ENCODE data around the gene PSMF1.
A peak's percentile ranks its signal among the peaks of the same experiment; 100 is the strongest.

The PSMF1 gene

GRCh38 chr20:1184638-1185315, 66.4 kb downstream of the PSMF1 start, which contains the start of gene TMEM74B:
TSS of gene TMEM74B (minus strand) at chr20:1184981. CDS start at chr20:1183801, 1,180 bp downstream.
- no peak for TF ChIP-seq CTCF (IDR thresholded peaks at IDR 0.05; ENCODE audit: control insufficient read depth, insufficient read depth, low read depth, low read length, missing control alignments)
- H3K4me3 ChIP-seq (ENCODE audit: control insufficient read depth, low read depth, low read length) = peak within 1 kb of the TSS; percentile 34
- no peak for DNase-seq (ENCODE audit: low read depth)

DNA sequence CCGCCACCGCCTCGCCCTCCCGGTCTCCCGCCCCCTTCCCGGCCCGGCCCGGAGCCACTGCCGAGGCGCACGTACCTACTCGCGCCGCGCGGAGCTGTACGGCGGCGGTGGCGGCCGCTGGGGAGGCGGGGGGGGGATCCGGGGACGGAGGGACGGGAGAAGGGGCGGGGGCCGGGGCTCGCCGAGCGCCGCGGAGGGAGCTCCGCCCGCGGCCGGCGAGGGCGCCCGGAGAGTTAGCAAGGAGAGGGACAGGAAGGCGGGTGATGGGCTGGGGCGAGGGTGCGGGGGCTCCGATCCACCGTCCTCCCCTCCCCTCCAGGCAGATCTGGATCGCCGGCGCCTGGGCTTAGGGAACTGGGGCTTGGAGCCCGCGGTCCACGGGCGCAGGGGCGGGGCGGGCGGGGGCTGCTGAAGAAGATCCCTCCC, 66.9 kb downstream of the PSMF1 start:
- peak overlapping the region; percentile 34 for H3K4me3 ChIP-seq (ENCODE audit: control insufficient read depth, low read depth, low read length)
- no peak for TF ChIP-seq CTCF (IDR thresholded peaks at IDR 0.05; ENCODE audit: control insufficient read depth, insufficient read depth, low read depth, low read length, missing control alignments)
- no peak for DNase-seq (ENCODE audit: low read depth)

GRCh38 chr20:1185790-1186334, 67.5 kb downstream of the PSMF1 start:
- peak; percentile 58 for TF ChIP-seq CTCF (IDR thresholded peaks at IDR 0.05; ENCODE audit: control insufficient read depth, insufficient read depth, low read depth, low read length, missing control alignments)
- no peak for DNase-seq (ENCODE audit: low read depth)
- H3K4me3 ChIP-seq (ENCODE audit: control insufficient read depth, low read depth, low read length) = peak overlapping the region; percentile 34

DNA sequence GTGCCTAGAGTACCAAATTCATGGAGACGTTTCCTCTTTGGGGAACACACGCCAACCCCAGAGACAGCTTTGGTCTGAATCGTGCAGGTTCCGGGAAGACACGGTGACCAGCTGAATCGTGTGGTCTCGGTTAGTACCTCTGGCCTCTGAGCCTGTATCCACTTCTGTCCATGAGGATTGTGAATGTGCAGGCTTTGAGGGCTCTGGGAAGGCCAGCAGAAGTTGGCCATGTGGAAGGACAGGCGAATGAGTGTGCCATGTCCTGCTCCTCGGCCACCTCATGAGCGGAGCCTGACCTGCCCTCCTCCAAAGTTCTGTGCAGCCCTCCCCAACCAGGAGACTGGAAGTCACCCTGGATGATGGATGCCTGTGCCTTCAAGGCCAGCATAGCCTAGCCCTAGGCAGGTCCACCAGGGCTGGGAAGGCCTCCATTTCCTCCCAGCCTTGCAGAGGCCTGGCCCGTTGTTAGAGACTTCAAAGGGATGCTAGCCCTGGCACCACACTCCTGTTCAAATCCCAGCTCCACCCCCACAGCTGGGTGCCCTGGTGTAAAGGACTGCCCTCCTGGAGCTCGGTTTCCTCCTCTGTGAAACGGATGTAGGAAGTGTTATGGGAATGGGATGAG, 68.1 kb downstream of the PSMF1 start:
- H3K4me3 ChIP-seq (ENCODE audit: control insufficient read depth, low read depth, low read length) = no peak overlapping the region
- no peak for DNase-seq (ENCODE audit: low read depth)
- TF ChIP-seq CTCF (IDR thresholded peaks at IDR 0.05; ENCODE audit: control insufficient read depth, insufficient read depth, low read depth, low read length, missing control alignments) = no peak

DNA sequence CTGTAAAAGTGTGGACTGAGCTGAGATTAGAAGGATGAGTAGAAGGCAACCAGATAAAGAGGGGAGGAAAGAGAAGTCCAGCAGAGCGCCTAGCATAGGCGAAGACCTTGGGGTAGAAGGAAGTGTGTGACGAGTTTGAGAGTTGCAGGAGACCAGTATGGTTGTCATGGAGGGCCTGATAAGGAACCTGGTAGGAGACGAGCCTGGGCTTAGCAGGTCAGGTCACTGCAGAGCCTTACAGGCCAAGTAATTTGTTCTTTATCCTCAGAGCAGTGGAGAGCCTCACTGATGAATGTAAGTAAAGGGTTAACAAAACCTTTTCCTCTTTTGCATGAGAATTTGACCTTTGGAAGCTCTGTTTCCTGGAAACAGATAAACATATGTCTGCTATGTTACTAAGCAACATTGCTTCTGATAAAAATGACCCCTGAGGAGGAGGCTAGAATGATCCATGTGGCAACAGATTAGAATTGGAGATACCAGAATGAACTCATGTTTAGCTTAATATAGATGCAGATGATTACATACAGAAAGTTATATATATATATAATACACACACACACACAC, 69.3 kb downstream of the PSMF1 start:
- no peak overlapping the region for H3K4me3 ChIP-seq (ENCODE audit: control insufficient read depth, low read depth, low read length)
- no peak for TF ChIP-seq CTCF (IDR thresholded peaks at IDR 0.05; ENCODE audit: control insufficient read depth, insufficient read depth, low read depth, low read length, missing control alignments)
- no peak for DNase-seq (ENCODE audit: low read depth)

- DNase-seq (ENCODE audit: low read depth) = no peak
- H3K4me3 ChIP-seq (ENCODE audit: control insufficient read depth, low read depth, low read length) = no peak overlapping the region
- no peak for TF ChIP-seq CTCF (IDR thresholded peaks at IDR 0.05; ENCODE audit: control insufficient read depth, insufficient read depth, low read depth, low read length, missing control alignments)
Observed at GRCh38 chr20:1188347-1188746, 69.9 kb downstream of the PSMF1 start.

Data from AG09309 (cell line).